Measurements from ENCODE around the gene CFI.

DNA sequence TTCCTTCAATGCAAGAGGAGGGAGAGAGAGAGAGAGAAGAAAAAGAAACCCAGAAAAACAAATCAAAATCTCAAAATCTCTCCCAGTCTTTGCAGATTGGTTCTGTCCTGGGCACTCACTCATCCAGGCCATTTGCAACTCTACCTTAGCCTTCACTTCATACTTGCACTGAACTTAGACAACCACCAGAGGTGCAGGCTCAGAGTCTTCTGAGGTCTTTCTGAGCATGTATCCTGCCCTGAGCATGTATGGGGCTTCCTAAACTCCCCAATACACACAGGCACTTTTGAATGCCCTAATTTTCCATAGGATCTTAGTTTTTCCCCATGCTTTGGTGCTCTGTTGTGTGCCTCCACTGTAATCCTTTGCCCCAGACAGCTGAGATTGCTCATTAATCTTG, 2.9 kb downstream of the CFI start:
- TF ChIP-seq, protein P1, sequence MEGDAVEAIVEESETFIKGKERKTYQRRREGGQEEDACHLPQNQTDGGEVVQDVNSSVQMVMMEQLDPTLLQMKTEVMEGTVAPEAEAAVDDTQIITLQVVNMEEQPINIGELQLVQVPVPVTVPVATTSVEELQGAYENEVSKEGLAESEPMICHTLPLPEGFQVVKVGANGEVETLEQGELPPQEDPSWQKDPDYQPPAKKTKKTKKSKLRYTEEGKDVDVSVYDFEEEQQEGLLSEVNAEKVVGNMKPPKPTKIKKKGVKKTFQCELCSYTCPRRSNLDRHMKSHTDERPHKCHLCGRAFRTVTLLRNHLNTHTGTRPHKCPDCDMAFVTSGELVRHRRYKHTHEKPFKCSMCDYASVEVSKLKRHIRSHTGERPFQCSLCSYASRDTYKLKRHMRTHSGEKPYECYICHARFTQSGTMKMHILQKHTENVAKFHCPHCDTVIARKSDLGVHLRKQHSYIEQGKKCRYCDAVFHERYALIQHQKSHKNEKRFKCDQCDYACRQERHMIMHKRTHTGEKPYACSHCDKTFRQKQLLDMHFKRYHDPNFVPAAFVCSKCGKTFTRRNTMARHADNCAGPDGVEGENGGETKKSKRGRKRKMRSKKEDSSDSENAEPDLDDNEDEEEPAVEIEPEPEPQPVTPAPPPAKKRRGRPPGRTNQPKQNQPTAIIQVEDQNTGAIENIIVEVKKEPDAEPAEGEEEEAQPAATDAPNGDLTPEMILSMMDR (IDR thresholded peaks at IDR 0.05; ENCODE audit: poor library complexity) = no peak
- no peak for TF ChIP-seq EZH2 (IDR thresholded peaks at IDR 0.05; ENCODE audit: borderline replicate concordance)
- TF ChIP-seq EZH2phosphoT487 (IDR thresholded peaks at IDR 0.05; ENCODE audit: low read depth, severe bottlenecking, unreplicated experiment) = no peak

Measured in hepatocyte (in vitro differentiated cells).